ENCODE results near the gene BEND7. TPM values are rescaled to one million over a fixed set of nuclear protein-coding genes. Genes with fewer than 3 reads are reported as not detected.

Gene BEND7
- total and polyA plus RNA-seq, 2 of the 8 experiments (the other 6 are each of a cell fraction or from before 2014, with no cell fraction given) = 1.9 to 8.2 TPM

DNA sequence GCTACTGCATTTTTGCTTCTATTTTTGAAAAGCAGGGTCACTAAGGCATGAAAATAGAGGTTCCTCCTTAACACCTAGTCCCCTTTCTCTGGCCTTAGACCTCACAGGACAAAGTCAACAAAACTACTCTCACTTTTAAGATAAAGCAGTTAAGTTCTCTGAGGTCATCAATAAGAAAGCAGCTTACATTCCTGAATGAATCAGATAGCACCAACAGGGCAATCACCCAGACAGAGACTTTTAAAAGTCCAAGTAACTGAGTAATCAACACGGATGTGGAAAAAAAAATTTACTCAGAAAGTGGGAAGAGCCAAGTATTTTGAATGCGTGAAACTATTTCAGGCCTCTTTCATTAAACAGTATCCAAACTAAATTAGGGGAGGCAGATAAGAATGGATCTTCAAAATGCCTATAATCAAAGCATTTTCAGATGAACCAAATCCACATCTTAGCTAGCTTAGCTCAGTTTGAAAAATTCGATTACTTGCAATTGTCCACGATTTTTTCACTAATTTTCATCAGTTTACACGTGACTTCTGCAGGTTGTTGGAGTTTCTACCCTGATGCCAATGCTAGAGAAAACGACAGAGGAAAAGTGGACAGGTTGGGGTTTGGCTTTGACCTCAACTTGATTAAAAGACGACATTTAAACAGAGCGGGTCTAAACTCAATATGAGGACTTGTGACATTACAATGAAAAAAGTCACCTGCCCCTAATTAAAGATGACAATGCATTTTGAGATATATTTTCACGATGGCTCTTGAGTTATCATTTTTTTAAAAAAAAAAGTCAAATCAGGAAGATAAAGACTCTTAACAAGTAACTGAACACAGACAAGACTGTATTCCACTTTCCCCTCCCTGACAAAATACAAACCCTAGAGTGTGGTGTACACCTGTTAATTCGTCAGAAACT, 1.6 kb downstream of the BEND7 start:
- DNase-seq (ENCODE audit: low read depth in 1 of 2, low spot score in 2 of 2) = no peak
- H2BK120ac ChIP-seq (replicated peaks; ENCODE audit: low read depth, low read length) = no peak overlapping the region
- H3K9me3 ChIP-seq (ENCODE audit: insufficient read depth in 2 of 2, low read depth in 1 of 2, low read length in 1 of 2) = no peaks in the 10 kb centered on the region
- ChIA-PET CTCF (ENCODE audit: partially characterized antibody) (interaction anchor here (0.6 to 2.0 kb wide), 8 partner anchors 9 to 163 kb away, joined by 3 to 8 read pairs (median 4); no protein-coding TSS in a partner anchor), POLR2A (ENCODE audit: partially characterized antibody) (interaction anchor here (0.6 to 1.5 kb wide), 3 partner anchors 178 to 219 kb away, joined by 3 to 5 read pairs (median 3); no protein-coding TSS in a partner anchor)
- H2BK5ac ChIP-seq (ENCODE audit: low read depth, low read length) = no peak overlapping the region
- H3K23me2 ChIP-seq (ENCODE audit: low read depth, low read length) = peaks cover 2% of the 10 kb centered on the region; the same call in 1 of the 2 replicates
- peaks cover 7 to 33% (median 25%) of the 10 kb centered on the region in 4 experiments for H3K27me3 ChIP-seq (replicated peaks in 1 of 4; ENCODE audit: control insufficient read depth in 3 of 4, extremely low read depth in 1 of 4, insufficient read depth in 3 of 4, low read length in 3 of 4)
- no peak for TF ChIP-seq ASH2L (IDR thresholded peaks at IDR 0.05; ENCODE audit: low read length)
- no peak overlapping the region for H3K9ac ChIP-seq (replicated peaks in 1 of 4; ENCODE audit: extremely low read depth in 1 of 4, low read depth in 3 of 4, low read length in 3 of 4)
- H3K4ac ChIP-seq (replicated peaks; ENCODE audit: insufficient read length, low read depth, low read length) = no peak overlapping the region
- FAIRE-seq = no peak
- no peaks in the 10 kb centered on the region for H3K79me1 ChIP-seq (ENCODE audit: low read depth, low read length)
- H4K91ac ChIP-seq (replicated peaks; ENCODE audit: insufficient read length, low read length) = no peak overlapping the region
- no peak overlapping the region for H2AK5ac ChIP-seq (ENCODE audit: low read depth, low read length)
- H3K14ac ChIP-seq (ENCODE audit: insufficient read length) = no peak overlapping the region
- H3K18ac ChIP-seq (ENCODE audit: extremely low read depth, low read length) = no peak overlapping the region
- no peaks in the 10 kb centered on the region; a peak in 1 of 8 replicates for H3K36me3 ChIP-seq (ENCODE audit: control insufficient read depth in 2 of 4, insufficient read depth in 4 of 4, low read length in 3 of 4)
- H3K4me1 ChIP-seq (replicated peaks in 1 of 4; ENCODE audit: control insufficient read depth in 3 of 4, insufficient read depth in 4 of 4, low read length in 3 of 4) = peaks cover 0 to 6% (median 2%) of the 10 kb centered on the region in 4 experiments; a peak in 3 of 7 replicates
- no peak overlapping the region for H4K5ac ChIP-seq (ENCODE audit: insufficient read length, low read depth, low read length)
- H4K8ac ChIP-seq (ENCODE audit: extremely low read depth, insufficient read depth, low read length) = no peak overlapping the region
- no peak overlapping the region for H2BK20ac ChIP-seq (ENCODE audit: low read length)
- peak overlapping the region; percentile 82 to 88; a peak in 3 of 4 replicates for H3K4me2 ChIP-seq (ENCODE audit: insufficient read depth in 1 of 2, low read depth in 2 of 2, low read length in 2 of 2)
- no peak overlapping the region for H2AFZ ChIP-seq (ENCODE audit: low read length)
- H3K56ac ChIP-seq (replicated peaks; ENCODE audit: insufficient read length, low read depth, low read length) = no peak overlapping the region
- WGBS, 2 experiments (ENCODE audit: extremely low coverage in 1 of 2, insufficient coverage in 1 of 2, insufficient read length in 1 of 2, insufficient replicate concordance in 2 of 2, low coverage in 1 of 2, low lambda C conversion rate in 2 of 2, missing lambda C conversion rate in 1 of 2) = 62% methylated on average over 10 of the region's 10 CpGs; no CpG with 5 or more reads in 1 of the 2 experiments
- no peak overlapping the region for H2BK12ac ChIP-seq (ENCODE audit: low read depth, low read length)
- peaks cover 0 to 2% of the 10 kb centered on the region in 2 experiments for H4K20me1 ChIP-seq (replicated peaks in 1 of 2; ENCODE audit: control insufficient read depth in 1 of 2, insufficient read depth in 2 of 2, low read length in 2 of 2)
- H3K27ac ChIP-seq (ENCODE audit: low read depth, low read length) = no peak overlapping the region
- no peak overlapping the region for H3K23ac ChIP-seq (ENCODE audit: insufficient read length)
- H2BK15ac ChIP-seq (ENCODE audit: low read length) = no peak overlapping the region
- H3K79me2 ChIP-seq (ENCODE audit: control insufficient read depth in 1 of 2, insufficient read depth in 2 of 2, low read length in 2 of 2) = no peaks in the 10 kb centered on the region
- peak overlapping the region; percentile 48 to 72 (median 60); a peak in 6 of 8 replicates for H3K4me3 ChIP-seq (ENCODE audit: extremely low read depth in 1 of 4, insufficient read depth in 2 of 4, low read depth in 3 of 4, low read length in 4 of 4)
